ENCODE data around the gene TBC1D22A. TPM values are rescaled to one million over a fixed set of nuclear protein-coding genes. Genes with fewer than 3 reads are reported as not detected.

Gene TBC1D22A
- total and polyA plus RNA-seq, 2 experiments from 2014 or later, result 15.3 to 19.8 TPM

DNA sequence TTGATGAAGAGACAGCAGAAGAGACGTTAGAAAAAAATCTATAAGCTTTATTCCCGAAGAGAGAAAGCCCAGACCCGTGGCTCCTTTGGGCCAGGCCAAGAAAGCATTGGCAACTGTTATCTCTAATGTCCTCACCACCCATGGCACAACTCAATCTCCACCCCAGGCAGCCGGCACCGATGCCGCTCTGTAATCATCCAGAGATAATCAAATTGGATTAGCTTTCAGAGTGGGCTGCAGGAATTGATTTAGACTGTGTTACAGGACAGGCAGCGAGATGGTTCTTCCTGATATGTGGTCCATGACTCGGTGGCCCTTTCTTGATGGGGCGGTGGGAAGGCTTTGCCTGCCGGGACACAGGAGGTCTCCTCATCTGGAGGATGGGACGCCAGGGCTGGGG lies 383.9 kb downstream of the TBC1D22A start:
- Histone ChIP-seq H4K20me1 (ENCODE audit: insufficient read depth, poor library complexity, severe bottlenecking) (no peaks in the 10 kb centered on the region), H3K36me3 (replicated peaks; ENCODE audit: insufficient read depth, low read depth) (no peaks in the 10 kb centered on the region), H3K9me2 (replicated peaks; ENCODE audit: insufficient read depth) (no peaks in the 10 kb centered on the region), H3K4me3 (no peak overlapping the region), H3K9me3 (ENCODE audit: low read depth) (no peaks in the 10 kb centered on the region), H3K27ac (no peak overlapping the region), H2AFZ (no peak overlapping the region), H3K4me2 (no peak overlapping the region), H3K79me2 (no peaks in the 10 kb centered on the region), H3K4me1 (ENCODE audit: insufficient read depth) (no peaks in the 10 kb centered on the region), H3K27me3 (no peaks in the 10 kb centered on the region)
- TF ChIP-seq EZH2phosphoT487 (IDR thresholded peaks at IDR 0.05; ENCODE audit: low read depth, severe bottlenecking, unreplicated experiment), result no peak
- TF ChIP-seq, protein P1, sequence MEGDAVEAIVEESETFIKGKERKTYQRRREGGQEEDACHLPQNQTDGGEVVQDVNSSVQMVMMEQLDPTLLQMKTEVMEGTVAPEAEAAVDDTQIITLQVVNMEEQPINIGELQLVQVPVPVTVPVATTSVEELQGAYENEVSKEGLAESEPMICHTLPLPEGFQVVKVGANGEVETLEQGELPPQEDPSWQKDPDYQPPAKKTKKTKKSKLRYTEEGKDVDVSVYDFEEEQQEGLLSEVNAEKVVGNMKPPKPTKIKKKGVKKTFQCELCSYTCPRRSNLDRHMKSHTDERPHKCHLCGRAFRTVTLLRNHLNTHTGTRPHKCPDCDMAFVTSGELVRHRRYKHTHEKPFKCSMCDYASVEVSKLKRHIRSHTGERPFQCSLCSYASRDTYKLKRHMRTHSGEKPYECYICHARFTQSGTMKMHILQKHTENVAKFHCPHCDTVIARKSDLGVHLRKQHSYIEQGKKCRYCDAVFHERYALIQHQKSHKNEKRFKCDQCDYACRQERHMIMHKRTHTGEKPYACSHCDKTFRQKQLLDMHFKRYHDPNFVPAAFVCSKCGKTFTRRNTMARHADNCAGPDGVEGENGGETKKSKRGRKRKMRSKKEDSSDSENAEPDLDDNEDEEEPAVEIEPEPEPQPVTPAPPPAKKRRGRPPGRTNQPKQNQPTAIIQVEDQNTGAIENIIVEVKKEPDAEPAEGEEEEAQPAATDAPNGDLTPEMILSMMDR (IDR thresholded peaks at IDR 0.05; ENCODE audit: poor library complexity), result no peak
- no peak for TF ChIP-seq EZH2 (IDR thresholded peaks at IDR 0.05; ENCODE audit: borderline replicate concordance)
- 90% methylated on average over 11 of the region's 11 CpGs for WGBS (ENCODE audit: low lambda C conversion rate, missing lambda C conversion rate)
- DNase-seq (ENCODE audit: low spot score), result no peak

DNA sequence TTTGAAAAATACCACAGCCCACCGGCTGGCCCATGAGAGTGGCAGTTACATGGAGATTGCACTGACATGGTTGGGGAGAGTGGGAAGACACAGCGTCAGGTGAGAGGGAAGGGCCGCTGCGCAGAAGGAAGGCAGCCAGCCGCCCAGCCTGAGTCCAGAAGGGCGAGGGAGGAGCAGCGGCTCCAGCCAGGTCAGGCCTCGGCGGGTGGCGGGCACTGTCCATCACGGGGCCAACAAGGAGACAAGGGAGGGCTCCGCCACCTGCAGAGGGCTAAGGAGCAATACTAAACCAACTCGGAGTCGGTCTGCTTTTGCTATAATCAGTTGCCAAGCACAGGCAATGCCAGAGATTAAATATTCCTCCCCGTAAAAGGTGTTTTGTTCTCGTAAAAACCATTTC lies 384.5 kb downstream of the TBC1D22A start:
- no peaks in the 10 kb centered on the region for H4K20me1 ChIP-seq (ENCODE audit: insufficient read depth, poor library complexity, severe bottlenecking)
- no peaks in the 10 kb centered on the region for H3K9me2 ChIP-seq (replicated peaks; ENCODE audit: insufficient read depth)
- H3K36me3 ChIP-seq (replicated peaks; ENCODE audit: insufficient read depth, low read depth), result no peaks in the 10 kb centered on the region
- H3K27me3 ChIP-seq, result no peaks in the 10 kb centered on the region
- H3K79me2 ChIP-seq, result no peaks in the 10 kb centered on the region
- no peak overlapping the region for H3K27ac ChIP-seq
- H3K4me3 ChIP-seq, result no peak overlapping the region
- no peaks in the 10 kb centered on the region for H3K9me3 ChIP-seq (ENCODE audit: low read depth)
- no peak overlapping the region for H3K4me2 ChIP-seq
- 91% methylated on average over 16 of the region's 16 CpGs for WGBS (ENCODE audit: low lambda C conversion rate, missing lambda C conversion rate)
- no peaks in the 10 kb centered on the region for H3K4me1 ChIP-seq (ENCODE audit: insufficient read depth)
- TF ChIP-seq EZH2 (IDR thresholded peaks at IDR 0.05; ENCODE audit: borderline replicate concordance), result no peak
- TF ChIP-seq EZH2phosphoT487 (IDR thresholded peaks at IDR 0.05; ENCODE audit: low read depth, severe bottlenecking, unreplicated experiment), result no peak
- TF ChIP-seq, protein P1 (IDR thresholded peaks at IDR 0.05; ENCODE audit: poor library complexity), result no peak
- H2AFZ ChIP-seq, result no peak overlapping the region
- DNase-seq (ENCODE audit: low spot score), result no peak

DNA sequence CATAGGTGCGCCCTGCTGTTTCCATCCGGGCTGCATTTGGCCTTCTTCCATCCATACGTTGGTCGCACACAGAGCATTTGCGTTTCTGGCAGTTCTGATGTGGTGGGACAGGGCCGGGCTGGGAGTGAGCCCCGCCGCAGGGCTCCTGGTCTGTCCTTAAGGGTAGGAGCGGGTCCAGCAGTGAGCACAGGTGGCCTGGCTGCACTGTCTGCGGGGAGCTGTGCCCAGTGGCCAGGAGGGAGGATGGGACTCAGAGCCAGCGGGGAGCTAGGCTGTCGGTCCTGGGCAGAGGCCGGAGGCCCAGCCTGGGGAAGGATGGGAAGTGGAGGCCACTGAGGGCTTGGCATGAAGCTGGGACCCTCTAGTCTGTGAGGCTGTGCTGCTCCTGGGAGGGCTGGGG lies 385.1 kb downstream of the TBC1D22A start:
- Histone ChIP-seq H3K4me3 (no peak overlapping the region), H2AFZ (no peak overlapping the region), H3K9me3 (ENCODE audit: low read depth) (no peaks in the 10 kb centered on the region), H3K9me2 (replicated peaks; ENCODE audit: insufficient read depth) (no peaks in the 10 kb centered on the region), H3K79me2 (no peaks in the 10 kb centered on the region), H3K36me3 (replicated peaks; ENCODE audit: insufficient read depth, low read depth) (no peaks in the 10 kb centered on the region), H4K20me1 (ENCODE audit: insufficient read depth, poor library complexity, severe bottlenecking) (no peaks in the 10 kb centered on the region), H3K4me1 (ENCODE audit: insufficient read depth) (no peaks in the 10 kb centered on the region), H3K4me2 (no peak overlapping the region), H3K27ac (no peak overlapping the region), H3K27me3 (no peaks in the 10 kb centered on the region)
- TF ChIP-seq EZH2 (IDR thresholded peaks at IDR 0.05; ENCODE audit: borderline replicate concordance), result no peak
- TF ChIP-seq, protein P1 (IDR thresholded peaks at IDR 0.05; ENCODE audit: poor library complexity), result no peak
- no peak for TF ChIP-seq EZH2phosphoT487 (IDR thresholded peaks at IDR 0.05; ENCODE audit: low read depth, severe bottlenecking, unreplicated experiment)
- 93% methylated on average over 13 of the region's 13 CpGs for WGBS (ENCODE audit: low lambda C conversion rate, missing lambda C conversion rate)
- DNase-seq (ENCODE audit: low spot score), result no peak

DNA sequence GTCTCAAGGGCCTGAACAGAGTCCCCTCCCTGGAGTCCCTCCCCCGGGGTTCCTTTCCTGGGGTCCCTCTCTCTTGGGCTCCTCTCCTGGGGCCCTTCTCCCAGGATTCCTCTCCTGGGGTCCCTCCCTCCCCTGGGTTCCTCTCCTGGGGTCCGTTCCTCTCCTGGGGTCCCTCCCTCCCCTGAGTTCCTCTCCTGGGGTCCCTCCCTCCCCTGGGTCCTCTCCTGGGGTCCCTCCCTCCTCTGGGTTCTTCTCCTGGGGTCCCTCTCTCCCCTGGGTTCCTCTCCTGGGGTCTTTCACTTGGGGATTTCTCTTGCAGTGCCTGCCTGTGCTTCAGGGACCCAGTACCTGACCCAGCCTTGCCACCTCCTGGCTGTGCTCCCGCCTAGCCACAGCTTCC lies 386.1 kb downstream of the TBC1D22A start:
- TF ChIP-seq, protein P1 (IDR thresholded peaks at IDR 0.05; ENCODE audit: poor library complexity), result no peak
- no peak for TF ChIP-seq EZH2 (IDR thresholded peaks at IDR 0.05; ENCODE audit: borderline replicate concordance)
- no peak for TF ChIP-seq EZH2phosphoT487 (IDR thresholded peaks at IDR 0.05; ENCODE audit: low read depth, severe bottlenecking, unreplicated experiment)
- H3K4me2 ChIP-seq, result no peak overlapping the region

More for the DNA sequence above, 386.1 kb downstream of the TBC1D22A start:
- Histone ChIP-seq H4K20me1 (ENCODE audit: insufficient read depth, poor library complexity, severe bottlenecking) (no peaks in the 10 kb centered on the region), H3K36me3 (replicated peaks; ENCODE audit: insufficient read depth, low read depth) (no peaks in the 10 kb centered on the region), H3K27ac (no peak overlapping the region), H3K4me1 (ENCODE audit: insufficient read depth) (no peaks in the 10 kb centered on the region), H3K9me2 (replicated peaks; ENCODE audit: insufficient read depth) (no peaks in the 10 kb centered on the region), H3K9me3 (ENCODE audit: low read depth) (no peaks in the 10 kb centered on the region), H3K79me2 (no peaks in the 10 kb centered on the region), H3K27me3 (no peaks in the 10 kb centered on the region), H2AFZ (no peak overlapping the region), H3K4me3 (no peak overlapping the region)
- DNase-seq (ENCODE audit: low spot score), result no peak
- WGBS (ENCODE audit: low lambda C conversion rate, missing lambda C conversion rate), result 93% methylated on average over 2 of the region's 3 CpGs
